ENCODE measurements around the gene KCNH5. TPM values are rescaled to one million over a fixed set of nuclear protein-coding genes. Genes with fewer than 3 reads are reported as not detected.

Gene KCNH5
- total RNA-seq, 4 donors from 2014 or later = 0.04 to 0.27 (median 0.15) TPM

DNA sequence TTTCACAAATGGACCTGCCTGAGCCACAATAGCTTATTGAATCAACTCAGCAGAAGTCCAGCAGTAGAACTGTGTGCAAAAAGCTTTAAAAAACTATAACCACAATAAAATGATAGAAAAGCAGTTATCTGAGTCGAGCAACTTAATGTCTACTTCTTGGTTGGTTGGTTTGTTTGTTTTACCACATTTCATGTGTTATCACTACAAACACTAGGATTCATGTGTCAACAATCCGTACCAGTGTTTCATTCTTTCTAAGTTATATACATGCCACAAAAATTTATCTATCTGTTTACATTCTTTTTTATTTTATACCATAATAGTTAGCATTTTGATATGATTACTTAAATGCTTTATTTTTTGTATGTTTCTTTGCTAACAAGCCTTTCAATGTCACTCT is 339.0 kb downstream of the KCNH5 start:
- H3K9me3 ChIP-seq = no peaks in the 10 kb centered on the region
- 66 to 74% methylated on average over 2 of the region's 2 CpGs for WGBS, 2 donors (ENCODE audit: low coverage in 1 of 2)
- TF ChIP-seq, protein P1, sequence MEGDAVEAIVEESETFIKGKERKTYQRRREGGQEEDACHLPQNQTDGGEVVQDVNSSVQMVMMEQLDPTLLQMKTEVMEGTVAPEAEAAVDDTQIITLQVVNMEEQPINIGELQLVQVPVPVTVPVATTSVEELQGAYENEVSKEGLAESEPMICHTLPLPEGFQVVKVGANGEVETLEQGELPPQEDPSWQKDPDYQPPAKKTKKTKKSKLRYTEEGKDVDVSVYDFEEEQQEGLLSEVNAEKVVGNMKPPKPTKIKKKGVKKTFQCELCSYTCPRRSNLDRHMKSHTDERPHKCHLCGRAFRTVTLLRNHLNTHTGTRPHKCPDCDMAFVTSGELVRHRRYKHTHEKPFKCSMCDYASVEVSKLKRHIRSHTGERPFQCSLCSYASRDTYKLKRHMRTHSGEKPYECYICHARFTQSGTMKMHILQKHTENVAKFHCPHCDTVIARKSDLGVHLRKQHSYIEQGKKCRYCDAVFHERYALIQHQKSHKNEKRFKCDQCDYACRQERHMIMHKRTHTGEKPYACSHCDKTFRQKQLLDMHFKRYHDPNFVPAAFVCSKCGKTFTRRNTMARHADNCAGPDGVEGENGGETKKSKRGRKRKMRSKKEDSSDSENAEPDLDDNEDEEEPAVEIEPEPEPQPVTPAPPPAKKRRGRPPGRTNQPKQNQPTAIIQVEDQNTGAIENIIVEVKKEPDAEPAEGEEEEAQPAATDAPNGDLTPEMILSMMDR (IDR thresholded peaks at IDR 0.05) = no peak
- TF ChIP-seq POLR2AphosphoS5 (IDR thresholded peaks at IDR 0.05) = no peak
- TF ChIP-seq POLR2A (IDR thresholded peaks at IDR 0.05) = no peak
- TF ChIP-seq EP300 (IDR thresholded peaks at IDR 0.05) = no peak
- no peaks in the 10 kb centered on the region for H3K36me3 ChIP-seq
- H3K27ac ChIP-seq = no peak overlapping the region
- no peak overlapping the region for H3K4me3 ChIP-seq
- ATAC-seq = no peak
- H3K4me1 ChIP-seq = no peaks in the 10 kb centered on the region
- H3K27me3 ChIP-seq = no peaks in the 10 kb centered on the region

DNA sequence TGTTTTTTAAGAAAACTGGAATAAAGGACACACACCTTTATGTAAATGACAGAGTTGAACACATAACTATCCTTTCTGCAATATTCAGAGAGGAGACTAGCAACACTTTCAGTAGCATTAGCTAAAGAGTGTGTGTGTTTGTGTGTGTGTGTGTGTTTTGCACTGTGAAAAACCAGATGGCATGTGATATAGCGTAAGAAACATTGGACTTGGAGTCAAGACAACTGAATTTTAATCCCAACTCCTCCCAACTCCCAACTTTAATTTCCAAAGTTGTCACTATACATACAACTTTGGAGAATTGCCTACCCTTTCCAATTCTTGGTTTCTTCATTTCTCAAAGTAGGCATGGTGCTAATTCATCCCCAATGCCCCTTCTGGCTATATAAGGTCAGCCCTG is 347.8 kb downstream of the KCNH5 start:
- no peak overlapping the region for H3K4me3 ChIP-seq
- TF ChIP-seq EP300 (IDR thresholded peaks at IDR 0.05) (no peak), POLR2A (IDR thresholded peaks at IDR 0.05) (no peak)
- no peak for ATAC-seq
- no peaks in the 10 kb centered on the region for H3K27me3 ChIP-seq
- no peaks in the 10 kb centered on the region for H3K9me3 ChIP-seq
- no peaks in the 10 kb centered on the region for H3K36me3 ChIP-seq
- peaks cover 0 to 6% (median 0%) of the 10 kb centered on the region in 3 donors for H3K4me1 ChIP-seq
- no peak overlapping the region for H3K27ac ChIP-seq
- WGBS, 2 donors (ENCODE audit: low coverage in 1 of 2) = 80 to 93% methylated on average over 1 of the region's 1 CpG

DNA sequence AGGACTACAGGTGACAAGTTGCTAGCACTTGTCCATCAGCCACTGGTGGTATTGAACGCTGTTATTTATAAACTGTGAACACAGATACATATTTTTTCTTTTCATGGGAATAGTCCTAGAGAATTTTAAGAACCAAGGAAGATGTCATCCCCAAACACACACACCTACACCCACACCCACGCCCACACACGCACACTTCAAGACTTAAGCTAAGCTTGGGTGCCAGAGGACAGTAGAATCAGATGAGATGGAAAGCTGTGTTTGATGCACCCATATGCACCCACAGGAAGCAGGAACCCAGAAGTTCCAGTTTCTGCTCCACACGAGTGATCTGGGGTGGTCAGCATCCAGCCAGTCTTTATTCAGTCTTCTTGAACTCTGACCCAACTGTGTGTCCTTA is 348.3 kb downstream of the KCNH5 start:
- no peaks in the 10 kb centered on the region for H3K9me3 ChIP-seq
- H3K4me1 ChIP-seq = peaks cover 0 to 11% (median 0%) of the 10 kb centered on the region in 3 donors
- no peak for ATAC-seq
- H3K4me3 ChIP-seq = no peak overlapping the region
- TF ChIP-seq POLR2A (IDR thresholded peaks at IDR 0.05) (no peak), POLR2AphosphoS5 (IDR thresholded peaks at IDR 0.05) (no peak), EP300 (IDR thresholded peaks at IDR 0.05) (no peak)
- TF ChIP-seq, protein P1 (IDR thresholded peaks at IDR 0.05) = no peak
- H3K27ac ChIP-seq = no peak overlapping the region
- WGBS, 2 donors (ENCODE audit: low coverage in 1 of 2) = 77 to 82% methylated on average over 3 to 4 of the region's 4 CpGs
- no peaks in the 10 kb centered on the region for H3K36me3 ChIP-seq
- H3K27me3 ChIP-seq = no peaks in the 10 kb centered on the region

DNA sequence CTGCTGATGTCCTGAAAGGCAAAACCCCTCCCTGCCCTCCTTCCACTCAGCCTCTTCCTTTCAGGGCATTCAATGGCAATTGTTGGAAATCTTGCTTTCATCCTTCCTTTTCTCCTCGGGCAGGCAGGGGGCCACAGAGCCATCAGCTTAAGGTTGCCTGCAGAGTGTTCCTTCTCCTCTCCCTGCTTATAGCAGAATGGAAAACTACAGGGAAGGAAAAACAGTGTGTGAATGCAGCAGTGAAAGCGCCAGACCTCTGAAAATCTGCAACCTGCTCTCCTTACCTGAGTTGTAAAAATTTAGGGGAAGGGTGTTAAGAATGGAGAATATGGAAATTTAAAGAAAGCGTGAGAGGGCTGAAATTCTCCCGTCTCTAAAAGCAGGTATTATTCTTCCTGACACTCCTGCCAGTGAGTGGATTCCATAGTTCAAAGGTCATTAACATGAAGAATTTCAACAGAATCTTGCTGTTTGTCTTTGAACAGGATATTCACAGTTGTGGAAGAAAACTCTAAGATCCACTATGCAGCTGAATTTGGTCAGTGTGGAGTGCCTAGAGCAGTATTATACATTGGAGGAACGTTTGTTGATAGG is 348.8 kb downstream of the KCNH5 start:
- Histone ChIP-seq H3K4me1 (peaks cover 0 to 16% (median 0%) of the 10 kb centered on the region in 3 donors), H3K36me3 (no peaks in the 10 kb centered on the region), H3K27ac (no peak overlapping the region), H3K27me3 (no peaks in the 10 kb centered on the region), H3K9me3 (no peaks in the 10 kb centered on the region), H3K4me3 (no peak overlapping the region)
- TF ChIP-seq POLR2AphosphoS5 (IDR thresholded peaks at IDR 0.05) (no peak), POLR2A (IDR thresholded peaks at IDR 0.05) (no peak), EP300 (IDR thresholded peaks at IDR 0.05) (no peak)
- TF ChIP-seq, protein P1 (IDR thresholded peaks at IDR 0.05) = no peak
- ATAC-seq = no peak
- 13 to 27% methylated on average over 4 to 5 of the region's 5 CpGs for WGBS, 2 donors (ENCODE audit: low coverage in 1 of 2)

DNA sequence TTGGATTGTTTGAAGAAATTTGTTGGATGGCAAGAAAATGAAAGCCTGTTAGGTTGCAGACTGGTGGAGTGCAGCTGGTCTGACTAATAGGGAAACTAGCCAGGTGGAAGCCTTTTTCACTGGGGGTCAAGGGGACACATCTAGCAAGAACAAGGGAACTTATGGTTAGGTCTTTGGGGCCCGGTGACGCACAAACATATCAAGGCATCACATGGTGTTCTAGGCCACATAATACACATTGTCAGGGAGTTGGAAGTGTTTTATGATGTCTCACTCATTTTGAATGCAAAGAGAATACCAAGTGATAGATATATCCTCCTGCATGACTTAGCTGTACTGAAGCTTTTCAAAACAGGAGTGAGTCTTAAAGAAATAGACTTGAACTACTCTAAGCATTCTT is 351.2 kb downstream of the KCNH5 start:
- peaks cover 0 to 16% (median 0%) of the 10 kb centered on the region in 3 donors for H3K4me1 ChIP-seq
- no peak overlapping the region for H3K4me3 ChIP-seq
- H3K27me3 ChIP-seq = no peaks in the 10 kb centered on the region
- WGBS, 2 donors (ENCODE audit: low coverage in 1 of 2) = 56 to 100% methylated on average over 2 of the region's 2 CpGs
- ATAC-seq = no peak
- no peak overlapping the region for H3K27ac ChIP-seq
- H3K36me3 ChIP-seq = no peaks in the 10 kb centered on the region
- H3K9me3 ChIP-seq = no peaks in the 10 kb centered on the region
- no peak for TF ChIP-seq POLR2A (IDR thresholded peaks at IDR 0.05)
- TF ChIP-seq POLR2AphosphoS5 (IDR thresholded peaks at IDR 0.05) = no peak
- no peak for TF ChIP-seq EP300 (IDR thresholded peaks at IDR 0.05)
- TF ChIP-seq, protein P1 (IDR thresholded peaks at IDR 0.05) = no peak
